Activated CD4-positive, CD25-positive, alpha-beta regulatory T cell treated with anti-CD3 and anti-CD28 coated beads, Interleukin-2, amount 50 U/mL, for 72 hours (primary cell): ENCODE results near the gene SSUH2.

ENCODE experiments used
- DNase-seq: peaks from one replicate; pipeline ENCODE4 v3.0.0; 2021

The SSUH2 gene

GRCh38 chr3:8639659-8640000 lies 5.0 kb downstream of the SSUH2 start:
- DNase-seq = no peak

- no peak for DNase-seq
Measured at GRCh38 chr3:8638994-8639658, 5.5 kb downstream of the SSUH2 start.

- no peak for DNase-seq
Measured at GRCh38 chr3:8637348-8637747, 7.2 kb downstream of the SSUH2 start.

- DNase-seq = no peak
Measured at GRCh38 chr3:8635631-8636030, 9.0 kb downstream of the SSUH2 start.

GRCh38 chr3:8635125-8635524 lies 9.5 kb downstream of the SSUH2 start:
- no peak for DNase-seq

- DNase-seq = no peak
Measured at GRCh38 chr3:8632402-8633237, 12.0 kb downstream of the SSUH2 start.

- DNase-seq = no peak
Measured at GRCh38 chr3:8631661-8632060, 12.9 kb downstream of the SSUH2 start.

GRCh38 chr3:8629151-8630021 lies 15.2 kb downstream of the SSUH2 start:
- DNase-seq = no peak

GRCh38 chr3:8627949-8628348 lies 16.6 kb downstream of the SSUH2 start:
- no peak for DNase-seq

- no peak for DNase-seq
Measured at GRCh38 chr3:8627201-8627940, 17.2 kb downstream of the SSUH2 start.

- no peak for DNase-seq
Measured at GRCh38 chr3:8625991-8626390, 18.6 kb downstream of the SSUH2 start.

GRCh38 chr3:8624612-8625011 lies 20.0 kb downstream of the SSUH2 start:
- no peak for DNase-seq

- DNase-seq = no peak
Measured at GRCh38 chr3:8623741-8624140, 20.9 kb downstream of the SSUH2 start.

GRCh38 chr3:8622873-8623691 lies 21.5 kb downstream of the SSUH2 start:
- DNase-seq = peak; percentile 37

- DNase-seq = no peak
Measured at GRCh38 chr3:8621872-8622271, 22.7 kb downstream of the SSUH2 start.

GRCh38 chr3:8621141-8621540 lies 23.5 kb downstream of the SSUH2 start:
- no peak for DNase-seq

GRCh38 chr3:8619548-8619947 lies 25.1 kb downstream of the SSUH2 start:
- no peak for DNase-seq

GRCh38 chr3:8618950-8619349 lies 25.6 kb downstream of the SSUH2 start:
- no peak for DNase-seq

GRCh38 chr3:8617921-8618320 lies 26.7 kb downstream of the SSUH2 start:
- DNase-seq = no peak

- no peak for DNase-seq
Measured at GRCh38 chr3:8610951-8611350, 33.6 kb downstream of the SSUH2 start.

- DNase-seq = no peak
Measured at GRCh38 chr3:8608791-8609467, 35.7 kb downstream of the SSUH2 start.
